Thyroid gland (tissue), 4 donors: ENCODE measurements around the gene HOXC9. TPM values are rescaled to one million over a fixed set of nuclear protein-coding genes. Genes with fewer than 3 reads are reported as not detected.

ENCODE experiments used
- DNase-seq, 2 donors: peaks; one replicate each; pipeline ENCODE4 v3.0.0-alpha.2; 2019
- H3K27ac ChIP-seq, 3 donors: fragments of 200-600 bp; sonication (generic); 1 replicate in 2 of 3; 2 replicates in 1 of 3; pipeline ENCODE4 v1.5.1; 2016 to 2019; ENCODE audit warnings: mild to moderate bottlenecking in 1 of 3, moderate library complexity in 1 of 3
- H3K27me3 ChIP-seq: fragments of 200-600 bp; sonication (generic); one replicate; pipeline ENCODE4 v1.5.1; 2019
- H3K36me3 ChIP-seq, 2 donors: fragments of 200-600 bp; sonication (generic); one replicate each; pipeline ENCODE4 v1.5.1; 2016 to 2019
- H3K4me1 ChIP-seq, 2 donors: fragments of 200-600 bp; sonication (generic); one replicate each; pipeline ENCODE4 v1.5.1; 2017 to 2019
- H3K4me3 ChIP-seq, 3 donors: fragments of 200-600 bp; sonication (generic); replicated peaks in 1 of 3; 1 replicate in 2 of 3; 2 replicates in 1 of 3; pipeline ENCODE4 v1.5.1; 2016; ENCODE audit warnings: mild to moderate bottlenecking in 1 of 3
- H3K9me3 ChIP-seq: fragments of 200-600 bp; sonication (generic); one replicate; pipeline ENCODE4 v1.5.1; 2017
- POLR2A ChIP-seq, 2 donors: fragments of 450-650 bp; IDR thresholded peaks; one replicate each; pipeline ENCODE4 v1.6.1; 2017; ENCODE audit warnings: antibody characterized with exemption in 2 of 2, mild to moderate bottlenecking in 2 of 2, moderate library complexity in 1 of 2
- WGBS, 2 donors: methylation state at CpG; one replicate each; pipeline ENCODE4 v1.1.5; 2017; 5-methylcytosine and 5-hydroxymethylcytosine counted together
- intact Hi-C: fragments of 100-400 bp; cut with DNase I; formaldehyde crosslinking; loops from one replicate; pipeline ENCODE4 v1.15.1; 2023
- microRNA counts, 2 donors: library from miRNA; unstranded; fragments of <30 nt; microRNA quantifications; one replicate each; lab custom pipeline; 2016 to 2017
- microRNA-seq: library from miRNA; unstranded; fragments of <30 nt; microRNA quantifications from one replicate; pipeline ENCODE4, GENCODE V29; 2016
- small RNA-seq: library from RNA; depleted of rRNA; stranded (forward); fragments of <200 nt; gene quantifications from one replicate; pipeline ENCODE3, GENCODE V24; 2016
- total RNA-seq, 4 donors: library from RNA; depleted of rRNA; stranded (reverse); fragments of >200 nt; gene quantifications; one replicate each; pipeline ENCODE4 v1.2.3, GENCODE V29; 2016
- TF ChIP-seq, protein P1 (sequence below), 6 experiments: fragments of 200-600 bp in 3 of 6; fragments of 450-650 bp in 3 of 6; sonication (generic) in 3 of 6; IDR thresholded peaks; one replicate each; pipeline ENCODE4 v1.5.1; 2016 to 2019; ENCODE audit warnings: antibody characterized with exemption in 6 of 6, mild to moderate bottlenecking in 2 of 6, inconsistent platforms in 1 of 6, moderate library complexity in 1 of 6

HOXC9 gene
- total RNA-seq, 4 donors from 2014 or later: 0.22 to 0.27 TPM; not detected in 2

- no peak overlapping the region for H3K4me3 ChIP-seq
- peaks cover 67% of the 10 kb centered on the region for H3K27me3 ChIP-seq
- H3K27ac ChIP-seq: no peak overlapping the region
- intact Hi-C loops: no loop called here
- H3K9me3 ChIP-seq: no peaks in the 10 kb centered on the region
- TF ChIP-seq POLR2A (IDR thresholded peaks at IDR 0.05): no peak
- TF ChIP-seq, protein P1, sequence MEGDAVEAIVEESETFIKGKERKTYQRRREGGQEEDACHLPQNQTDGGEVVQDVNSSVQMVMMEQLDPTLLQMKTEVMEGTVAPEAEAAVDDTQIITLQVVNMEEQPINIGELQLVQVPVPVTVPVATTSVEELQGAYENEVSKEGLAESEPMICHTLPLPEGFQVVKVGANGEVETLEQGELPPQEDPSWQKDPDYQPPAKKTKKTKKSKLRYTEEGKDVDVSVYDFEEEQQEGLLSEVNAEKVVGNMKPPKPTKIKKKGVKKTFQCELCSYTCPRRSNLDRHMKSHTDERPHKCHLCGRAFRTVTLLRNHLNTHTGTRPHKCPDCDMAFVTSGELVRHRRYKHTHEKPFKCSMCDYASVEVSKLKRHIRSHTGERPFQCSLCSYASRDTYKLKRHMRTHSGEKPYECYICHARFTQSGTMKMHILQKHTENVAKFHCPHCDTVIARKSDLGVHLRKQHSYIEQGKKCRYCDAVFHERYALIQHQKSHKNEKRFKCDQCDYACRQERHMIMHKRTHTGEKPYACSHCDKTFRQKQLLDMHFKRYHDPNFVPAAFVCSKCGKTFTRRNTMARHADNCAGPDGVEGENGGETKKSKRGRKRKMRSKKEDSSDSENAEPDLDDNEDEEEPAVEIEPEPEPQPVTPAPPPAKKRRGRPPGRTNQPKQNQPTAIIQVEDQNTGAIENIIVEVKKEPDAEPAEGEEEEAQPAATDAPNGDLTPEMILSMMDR (IDR thresholded peaks at IDR 0.05): no peak
- peaks cover 0 to 10% of the 10 kb centered on the region in 2 donors for H3K4me1 ChIP-seq
- DNase-seq: no peak
- WGBS, 2 donors: 15 to 31% methylated on average over 2 of the region's 2 CpGs
- no peaks in the 10 kb centered on the region for H3K36me3 ChIP-seq
Observed at GRCh38 chr12:54050482-54050810, 50.5 kb downstream of the HOXC9 start.

DNA sequence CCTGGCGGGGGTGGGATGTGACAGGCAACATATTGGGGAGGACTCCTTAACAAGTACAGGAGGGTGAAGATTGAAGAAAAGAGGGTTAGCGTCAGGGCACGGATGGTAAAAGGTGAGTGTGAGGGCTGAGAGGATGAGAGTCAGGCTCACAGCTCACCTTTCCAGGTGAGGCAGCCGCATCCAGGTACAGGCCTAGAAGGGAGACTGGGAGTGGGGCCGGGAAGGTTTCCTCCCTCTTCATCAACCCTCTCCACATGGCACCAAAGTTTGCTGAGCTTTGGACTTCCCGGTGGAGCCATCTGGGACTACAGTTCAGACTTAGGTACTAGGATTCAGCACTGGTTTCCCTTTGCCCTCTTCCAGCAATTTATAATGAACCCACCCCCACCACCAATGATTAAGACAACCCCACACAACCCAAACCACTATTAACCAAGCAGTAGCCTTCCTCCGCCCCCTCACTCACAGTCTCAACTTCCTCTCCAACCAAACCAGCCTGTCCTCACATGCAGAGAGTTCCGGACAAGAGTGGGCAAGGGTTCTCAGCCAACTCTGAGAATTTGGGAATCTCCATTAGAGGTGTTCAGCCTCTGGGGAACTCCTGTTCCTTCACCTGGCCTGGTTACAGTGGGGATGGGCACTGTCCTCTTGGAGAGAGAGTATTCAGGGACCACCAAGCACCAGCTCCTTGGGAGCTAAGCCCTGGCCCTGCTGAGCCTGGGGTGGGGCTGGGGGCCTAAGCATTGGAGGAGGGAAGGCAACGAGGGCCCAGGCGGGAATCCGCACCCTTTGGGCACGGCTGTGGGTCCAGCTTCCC lies 51.3 kb downstream of the HOXC9 start:
- intact Hi-C loops: no loop called here
- DNase-seq: no peak
- WGBS, 2 donors: 25 to 27% methylated on average over 12 of the region's 12 CpGs
- TF ChIP-seq POLR2A (IDR thresholded peaks at IDR 0.05): no peak
- TF ChIP-seq, protein P1 (IDR thresholded peaks at IDR 0.05): no peak
- no peak overlapping the region for H3K27ac ChIP-seq
- peaks cover 61% of the 10 kb centered on the region for H3K27me3 ChIP-seq
- H3K36me3 ChIP-seq: no peaks in the 10 kb centered on the region
- H3K9me3 ChIP-seq: no peaks in the 10 kb centered on the region
- no peak overlapping the region for H3K4me3 ChIP-seq
- peaks cover 0 to 10% of the 10 kb centered on the region in 2 donors for H3K4me1 ChIP-seq

- H3K4me1 ChIP-seq: peaks cover 0 to 6% of the 10 kb centered on the region in 2 donors
Observed at GRCh38 chr12:54051874-54052437, 52.0 kb downstream of the HOXC9 start.

GRCh38 chr12:54052438-54053002 lies 52.6 kb downstream of the HOXC9 start:
- intact Hi-C loops: no loop called here
- Histone ChIP-seq H3K27me3 (peaks cover 52% of the 10 kb centered on the region), H3K9me3 (no peaks in the 10 kb centered on the region), H3K4me1 (peaks cover 0 to under 1% of the 10 kb centered on the region in 2 donors), H3K36me3 (no peaks in the 10 kb centered on the region), H3K27ac (no peak overlapping the region), H3K4me3 (no peak overlapping the region)
- no peak for DNase-seq
- TF ChIP-seq, protein P1 (IDR thresholded peaks at IDR 0.05): no peak
- TF ChIP-seq POLR2A (IDR thresholded peaks at IDR 0.05): no peak
- 8 to 9% methylated on average over 10 of the region's 10 CpGs for WGBS, 2 donors

More at GRCh38 chr12:54051874-54052437, 52.0 kb downstream of the HOXC9 start:
- TF ChIP-seq, protein P1 (IDR thresholded peaks at IDR 0.05): no peak
- TF ChIP-seq POLR2A (IDR thresholded peaks at IDR 0.05): no peak
- Histone ChIP-seq H3K36me3 (no peaks in the 10 kb centered on the region), H3K9me3 (no peaks in the 10 kb centered on the region), H3K4me3 (no peak overlapping the region), H3K27me3 (peaks cover 56% of the 10 kb centered on the region), H3K27ac (no peak overlapping the region)
- intact Hi-C loops: no loop called here
- 25 to 26% methylated on average over 24 of the region's 24 CpGs for WGBS, 2 donors
- DNase-seq: no peak

MicroRNAs within 50 kb of the gene (microRNA counts, 767-probe panel; counts per million panel counts)
- microRNA hsa-miR-196a-5p (lab: Ali Mortazavi, UCI): 0 to 2,875 counts per million in 2 donors
- microRNA hsa-miR-615-3p (lab: Ali Mortazavi, UCI): 0 counts per million in 2 donors
- 0 counts per million in 2 donors for microRNA hsa-miR-615-5p (lab: Ali Mortazavi, UCI)

Small RNA genes within 50 kb of the gene (microRNA-seq; reads per million reads assigned to microRNA genes)
- gene MIR196A2 (7.7 reads per million, percentile 21 among the genes with 10 or more reads in this experiment), gene MIR615 (22.0 reads per million, percentile 38 among the genes with 10 or more reads in this experiment)

Small RNA genes within 50 kb of the gene (small RNA-seq; reads per million reads assigned to genes)
- gene AC012531.3 (not detected), gene AC012531.4 (not detected), gene HOXC5 (not detected), gene MIR196A2 (0.28 reads per million), gene MIR615 (0.28 reads per million), gene RF01905 (not detected), gene RF01906 (not detected)

Other genes starting within 250 kb of the HOXC9 start
- not detected for gene CISTR, start 248.2 kb upstream of the HOXC9 start, total RNA-seq
- gene HOXC13, start 61.3 kb upstream of the HOXC9 start, total RNA-seq: not detected
- gene HOXC12, start 45.3 kb upstream of the HOXC9 start, total RNA-seq: not detected
- gene HOXC11, start 27.0 kb upstream of the HOXC9 start, total RNA-seq: not detected
- gene HOTAIR, start 25.2 kb upstream of the HOXC9 start, total RNA-seq: not detected
- gene HOXC10, start 15.0 kb upstream of the HOXC9 start, total RNA-seq: not detected
- not detected for gene HOXC8, start 8.8 kb downstream of the HOXC9 start, total RNA-seq
- gene HOXC6, start 28.3 kb downstream of the HOXC9 start, total RNA-seq: not detected
- gene HOXC5, start 32.9 kb downstream of the HOXC9 start, total RNA-seq: under 1 TPM in 1 of 4 donors, not detected in 3; 0.27 TPM
- under 1 TPM in 2 of 4 donors, not detected in 2; 0.22 to 0.27 TPM for gene HOXC4, start 53.7 kb downstream of the HOXC9 start, total RNA-seq
- 10 to 100 TPM; 33.6 to 44.2 (median 39.7) TPM for gene SMUG1, start 188.8 kb downstream of the HOXC9 start, total RNA-seq